Loucy (cell line): ENCODE measurements around the gene TENM3.

Source experiments
- EZH2phosphoT487 ChIP-seq: fragments of 200-600 bp; IDR thresholded peaks from 2 replicates; pipeline ENCODE4 v1.6.1; 2018; ENCODE audit warnings: antibody characterized with exemption, mild to moderate bottlenecking, moderate library complexity, borderline replicate concordance
- TF ChIP-seq, protein P1 (sequence below): fragments of 200-600 bp; sonication (generic); conservative IDR thresholded peaks from 2 replicates; pipeline ENCODE4 v1.5.1; 2014; ENCODE audit warnings: mild to moderate bottlenecking, antibody characterized with exemption, low read length

DNA sequence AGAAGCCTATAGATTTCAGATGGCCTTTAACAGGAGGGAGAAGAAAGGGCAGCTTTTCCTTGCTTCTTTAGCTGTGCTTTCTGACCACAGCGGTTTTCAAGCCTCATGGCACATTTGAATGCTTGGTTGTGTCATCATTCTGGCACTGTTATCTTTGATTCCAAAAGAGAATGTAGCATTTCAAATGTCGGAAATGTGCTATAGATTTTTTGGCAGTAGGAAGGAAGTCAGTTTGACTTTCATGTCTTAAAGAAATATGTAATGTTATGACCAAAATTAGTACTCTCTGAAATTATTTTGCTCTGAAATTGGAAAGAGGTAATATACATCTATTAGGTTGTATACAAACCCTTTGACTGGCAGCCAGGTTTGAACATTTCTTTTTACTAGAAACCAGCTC lies 171.9 kb downstream of the TENM3 start:
- TF ChIP-seq, protein P1, sequence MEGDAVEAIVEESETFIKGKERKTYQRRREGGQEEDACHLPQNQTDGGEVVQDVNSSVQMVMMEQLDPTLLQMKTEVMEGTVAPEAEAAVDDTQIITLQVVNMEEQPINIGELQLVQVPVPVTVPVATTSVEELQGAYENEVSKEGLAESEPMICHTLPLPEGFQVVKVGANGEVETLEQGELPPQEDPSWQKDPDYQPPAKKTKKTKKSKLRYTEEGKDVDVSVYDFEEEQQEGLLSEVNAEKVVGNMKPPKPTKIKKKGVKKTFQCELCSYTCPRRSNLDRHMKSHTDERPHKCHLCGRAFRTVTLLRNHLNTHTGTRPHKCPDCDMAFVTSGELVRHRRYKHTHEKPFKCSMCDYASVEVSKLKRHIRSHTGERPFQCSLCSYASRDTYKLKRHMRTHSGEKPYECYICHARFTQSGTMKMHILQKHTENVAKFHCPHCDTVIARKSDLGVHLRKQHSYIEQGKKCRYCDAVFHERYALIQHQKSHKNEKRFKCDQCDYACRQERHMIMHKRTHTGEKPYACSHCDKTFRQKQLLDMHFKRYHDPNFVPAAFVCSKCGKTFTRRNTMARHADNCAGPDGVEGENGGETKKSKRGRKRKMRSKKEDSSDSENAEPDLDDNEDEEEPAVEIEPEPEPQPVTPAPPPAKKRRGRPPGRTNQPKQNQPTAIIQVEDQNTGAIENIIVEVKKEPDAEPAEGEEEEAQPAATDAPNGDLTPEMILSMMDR = no peak
- TF ChIP-seq EZH2phosphoT487 = no peak
